Subcutaneous adipose tissue (tissue), 4 donors: ENCODE data around the gene METTL6. TPM values are rescaled to one million over a fixed set of nuclear protein-coding genes. Genes with fewer than 3 reads are reported as not detected.

ENCODE experiments used
- small RNA-seq: library from RNA; depleted of rRNA; stranded (forward); fragments of <200 nt; gene quantifications from one replicate; pipeline ENCODE3, GENCODE V24; 2016
- total RNA-seq, 4 donors: library from RNA; depleted of rRNA; stranded (reverse); fragments of >200 nt; gene quantifications; one replicate each; pipeline ENCODE4 v1.1.0, GENCODE V29; 2016
- TF ChIP-seq, protein P1 (sequence below): fragments of 450-650 bp; IDR thresholded peaks from one replicate; pipeline ENCODE4 v1.5.1; 2016; ENCODE audit warnings: low read depth, mild to moderate bottlenecking, control low read depth, antibody characterized with exemption, moderate library complexity

Gene METTL6
- total RNA-seq, 4 donors from 2014 or later: 6.0 to 15.8 (median 13.1) TPM

DNA sequence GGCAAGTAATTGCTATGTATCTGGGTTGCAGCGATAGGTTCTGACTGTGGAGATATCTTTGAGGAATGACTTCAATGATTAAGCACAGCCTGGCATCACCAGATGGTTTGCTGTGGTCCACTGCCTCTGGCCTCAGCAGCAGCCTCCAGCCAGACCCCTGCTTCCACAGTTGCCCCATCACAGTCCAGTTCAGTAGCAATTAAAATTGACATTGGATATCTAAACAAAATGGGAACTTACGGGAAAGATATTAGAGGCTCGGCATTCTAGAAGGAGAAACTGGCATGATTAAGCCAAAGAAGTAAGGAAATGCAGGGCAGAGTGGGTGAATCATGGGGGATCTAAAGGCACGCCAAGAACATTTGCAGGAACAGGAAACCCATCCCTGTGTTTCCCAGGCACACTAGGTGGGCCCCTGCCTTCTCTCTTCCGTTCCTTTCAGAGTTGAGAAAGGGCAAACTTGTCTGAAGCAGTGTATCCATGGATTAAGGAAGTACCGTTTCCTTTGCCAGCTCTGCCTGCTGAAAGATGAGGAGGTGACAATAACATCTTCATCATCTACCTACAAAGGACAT lies 58.7 kb downstream of the METTL6 start:
- TF ChIP-seq, protein P1, sequence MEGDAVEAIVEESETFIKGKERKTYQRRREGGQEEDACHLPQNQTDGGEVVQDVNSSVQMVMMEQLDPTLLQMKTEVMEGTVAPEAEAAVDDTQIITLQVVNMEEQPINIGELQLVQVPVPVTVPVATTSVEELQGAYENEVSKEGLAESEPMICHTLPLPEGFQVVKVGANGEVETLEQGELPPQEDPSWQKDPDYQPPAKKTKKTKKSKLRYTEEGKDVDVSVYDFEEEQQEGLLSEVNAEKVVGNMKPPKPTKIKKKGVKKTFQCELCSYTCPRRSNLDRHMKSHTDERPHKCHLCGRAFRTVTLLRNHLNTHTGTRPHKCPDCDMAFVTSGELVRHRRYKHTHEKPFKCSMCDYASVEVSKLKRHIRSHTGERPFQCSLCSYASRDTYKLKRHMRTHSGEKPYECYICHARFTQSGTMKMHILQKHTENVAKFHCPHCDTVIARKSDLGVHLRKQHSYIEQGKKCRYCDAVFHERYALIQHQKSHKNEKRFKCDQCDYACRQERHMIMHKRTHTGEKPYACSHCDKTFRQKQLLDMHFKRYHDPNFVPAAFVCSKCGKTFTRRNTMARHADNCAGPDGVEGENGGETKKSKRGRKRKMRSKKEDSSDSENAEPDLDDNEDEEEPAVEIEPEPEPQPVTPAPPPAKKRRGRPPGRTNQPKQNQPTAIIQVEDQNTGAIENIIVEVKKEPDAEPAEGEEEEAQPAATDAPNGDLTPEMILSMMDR: no peak

DNA sequence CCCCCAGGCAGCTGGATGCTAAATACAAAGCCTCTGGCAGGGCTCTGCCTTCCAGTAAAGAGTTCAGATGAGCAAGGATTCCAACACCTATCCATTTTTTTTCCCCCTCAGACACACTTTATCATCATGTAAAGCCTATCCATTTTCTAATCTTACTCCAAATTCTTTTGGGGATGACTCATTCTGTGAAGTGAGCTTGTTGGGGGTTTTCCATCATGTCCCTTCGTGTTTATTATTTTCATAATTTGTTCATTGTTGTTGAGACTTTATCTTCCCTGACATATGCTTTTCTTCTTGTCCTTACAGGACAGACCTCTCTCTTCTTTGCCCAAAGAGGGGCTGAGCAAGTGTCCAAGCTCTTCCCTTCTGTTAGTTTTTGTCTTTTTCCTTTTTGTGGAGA lies 60.3 kb downstream of the METTL6 start:
- TF ChIP-seq, protein P1: no peak

DNA sequence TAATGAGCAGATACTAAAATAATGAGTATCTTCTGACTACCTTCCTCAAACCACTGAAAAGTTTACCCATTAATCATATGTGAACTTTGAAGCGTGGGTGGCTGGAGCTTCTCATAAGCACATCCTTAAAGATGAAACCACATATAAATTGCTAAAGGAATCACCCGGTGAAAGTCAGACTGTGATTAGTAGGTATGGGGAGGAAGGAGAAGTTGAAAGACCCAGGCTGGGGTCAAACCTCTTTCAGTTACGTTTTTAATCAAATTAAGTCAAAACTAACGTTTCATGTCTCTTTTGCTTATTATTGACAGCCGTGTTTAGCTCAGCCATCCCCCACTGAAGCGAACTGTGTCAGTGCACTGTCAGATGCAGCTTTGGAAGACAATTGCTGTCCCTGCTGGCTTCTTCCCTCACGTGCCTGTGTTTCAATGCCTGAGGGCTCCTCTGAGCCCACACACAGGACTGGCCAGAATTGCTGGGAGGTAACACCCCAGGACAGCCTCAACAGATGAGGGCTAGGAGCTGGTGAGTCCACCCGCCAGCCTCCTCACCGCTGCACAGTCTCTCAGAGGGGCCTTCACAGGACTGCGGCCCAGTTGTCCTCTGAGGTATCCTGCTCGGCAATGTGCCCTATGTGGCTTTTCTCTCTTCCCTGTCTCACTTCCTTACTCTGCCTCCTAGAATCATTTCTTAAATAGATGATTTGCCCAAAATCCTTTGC lies 65.7 kb downstream of the METTL6 start:
- TF ChIP-seq, protein P1: no peak

DNA sequence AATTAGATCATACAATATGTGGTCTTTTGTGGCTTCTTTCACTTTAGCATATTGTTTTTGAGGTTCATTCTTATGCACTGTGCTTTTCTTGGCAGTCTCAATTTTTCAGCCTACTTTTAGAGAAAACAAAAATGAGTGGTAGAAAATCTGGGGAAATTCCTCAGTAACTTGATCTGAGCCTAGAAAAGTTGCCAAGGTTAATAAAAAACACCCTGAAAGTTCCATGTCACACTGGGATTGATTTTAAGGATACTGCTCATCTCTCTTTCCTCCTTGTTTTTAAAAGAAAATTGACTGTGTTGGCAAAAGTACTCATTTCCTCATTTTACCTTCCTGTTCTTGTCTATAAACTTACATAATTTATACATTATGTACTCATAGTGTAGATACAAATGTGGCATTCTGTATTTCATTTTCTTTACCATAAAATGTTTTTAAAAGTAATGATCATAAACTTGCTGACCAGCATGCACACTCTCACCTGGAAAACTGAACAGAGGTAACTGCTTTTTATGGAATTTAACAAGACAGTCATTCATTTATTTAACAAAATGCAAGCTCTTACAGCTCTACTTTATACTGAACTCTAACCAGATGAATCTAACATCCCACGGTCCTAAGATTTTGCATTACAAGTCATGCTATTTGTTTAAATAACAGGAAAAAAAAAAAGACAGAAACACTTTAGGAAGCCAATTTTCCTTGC lies 66.4 kb downstream of the METTL6 start:
- TF ChIP-seq, protein P1: no peak

Small RNAs within 50 kb of the gene (small RNA-seq; reads per million reads assigned to genes)
- gene HMGN2P7 (not detected), gene RNU6-1024P (not detected)

Other genes with a start within 250 kb of the METTL6 start
- gene CAPN7, start 221.3 kb downstream of the METTL6 start, total RNA-seq: 10 to 100 TPM; 69.1 to 79.5 (median 77.4) TPM
- gene SH3BP5, start 95.0 kb downstream of the METTL6 start, total RNA-seq: 10 to 100 TPM; 67.5 to 90.6 (median 83.7) TPM
- 10 to 100 TPM; 18.5 to 33.4 (median 21.6) TPM for gene EAF1, start 54 bp upstream of the METTL6 start, total RNA-seq
- gene COLQ, start 94.2 kb upstream of the METTL6 start, total RNA-seq: 1 to 10 TPM; 2.0 to 5.1 (median 3.5) TPM
- 10 to 100 TPM; 27.1 to 45.8 (median 37.5) TPM for gene HACL1, start 174.0 kb upstream of the METTL6 start, total RNA-seq
- gene BTD, start 174.2 kb upstream of the METTL6 start, total RNA-seq: 10 to 100 TPM; 44.3 to 87.6 (median 58.7) TPM